Mucosa of stomach (tissue), 1 donor: ENCODE measurements around the gene SLIT3.

ENCODE experiments used
- H3K27me3 ChIP-seq: one replicate; pipeline ENCODE4 v1.7.0; 2013; ENCODE audit warnings: mild to moderate bottlenecking, low read length; ENCODE audit not compliant: control insufficient read depth, insufficient read depth
- H3K36me3 ChIP-seq: one replicate; pipeline ENCODE4 v1.7.0; 2013; ENCODE audit warnings: low read length; ENCODE audit not compliant: control insufficient read depth, insufficient read depth
- H3K4me1 ChIP-seq: one replicate; pipeline ENCODE4 v1.7.0; 2013; ENCODE audit warnings: mild to moderate bottlenecking, low read length; ENCODE audit not compliant: control insufficient read depth, insufficient read depth
- H3K4me3 ChIP-seq: one replicate; pipeline ENCODE4 v1.7.0; 2013; ENCODE audit warnings: low read length
- H3K9ac ChIP-seq: one replicate; pipeline ENCODE4 v1.7.0; 2013; ENCODE audit warnings: mild to moderate bottlenecking, low read length, moderate library complexity
- H3K9me3 ChIP-seq: one replicate; pipeline ENCODE4 v1.7.0; 2013; ENCODE audit warnings: mild to moderate bottlenecking, low read length, moderate library complexity; ENCODE audit not compliant: control insufficient read depth
- donor health status: Pancreatic carcinoma.

Gene SLIT3

GRCh38 chr5:169178274-169178673, 122.7 kb downstream of the SLIT3 start:
- Histone ChIP-seq H3K36me3 (no peaks in the 10 kb centered on the region), H3K9ac (no peak overlapping the region), H3K27me3 (no peaks in the 10 kb centered on the region), H3K4me3 (no peak overlapping the region), H3K9me3 (no peaks in the 10 kb centered on the region), H3K4me1 (peaks cover 6% of the 10 kb centered on the region)

- H3K36me3 ChIP-seq, result no peaks in the 10 kb centered on the region
- peaks cover 6% of the 10 kb centered on the region for H3K4me1 ChIP-seq
- no peak overlapping the region for H3K9ac ChIP-seq
- no peaks in the 10 kb centered on the region for H3K9me3 ChIP-seq
- no peaks in the 10 kb centered on the region for H3K27me3 ChIP-seq
- H3K4me3 ChIP-seq, result no peak overlapping the region
These were observed 123.9 kb downstream of the SLIT3 start for GRCh38 chr5:169176709-169177694.

- Histone ChIP-seq H3K27me3 (no peaks in the 10 kb centered on the region), H3K36me3 (no peaks in the 10 kb centered on the region), H3K9ac (no peak overlapping the region), H3K4me1 (peaks cover 6% of the 10 kb centered on the region), H3K4me3 (no peak overlapping the region), H3K9me3 (no peaks in the 10 kb centered on the region)
These were observed 125.2 kb downstream of the SLIT3 start for GRCh38 chr5:169175733-169176132.

DNA sequence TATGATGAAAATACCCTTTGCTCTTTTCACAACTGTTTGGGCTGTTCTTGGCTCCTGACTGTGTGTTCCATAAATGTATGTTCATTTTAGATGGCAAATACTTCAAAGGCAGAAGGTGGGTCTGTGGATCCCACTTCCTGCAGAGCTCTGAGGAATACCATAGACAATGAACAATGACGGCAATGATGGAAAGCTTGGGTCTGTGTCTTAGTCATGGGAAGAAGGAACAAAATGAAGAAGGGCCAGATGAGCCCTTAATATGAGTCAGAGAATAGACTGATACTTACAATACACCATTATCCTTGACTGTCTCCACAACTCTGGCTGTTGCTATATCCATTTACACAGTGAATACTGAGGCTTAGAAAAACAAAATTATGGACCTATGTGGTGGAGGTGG, 126.0 kb downstream of the SLIT3 start:
- H3K27me3 ChIP-seq, result no peaks in the 10 kb centered on the region
- H3K4me3 ChIP-seq, result no peak overlapping the region
- H3K36me3 ChIP-seq, result no peaks in the 10 kb centered on the region
- H3K9ac ChIP-seq, result no peak overlapping the region
- no peaks in the 10 kb centered on the region for H3K9me3 ChIP-seq
- peaks cover 6% of the 10 kb centered on the region for H3K4me1 ChIP-seq

DNA sequence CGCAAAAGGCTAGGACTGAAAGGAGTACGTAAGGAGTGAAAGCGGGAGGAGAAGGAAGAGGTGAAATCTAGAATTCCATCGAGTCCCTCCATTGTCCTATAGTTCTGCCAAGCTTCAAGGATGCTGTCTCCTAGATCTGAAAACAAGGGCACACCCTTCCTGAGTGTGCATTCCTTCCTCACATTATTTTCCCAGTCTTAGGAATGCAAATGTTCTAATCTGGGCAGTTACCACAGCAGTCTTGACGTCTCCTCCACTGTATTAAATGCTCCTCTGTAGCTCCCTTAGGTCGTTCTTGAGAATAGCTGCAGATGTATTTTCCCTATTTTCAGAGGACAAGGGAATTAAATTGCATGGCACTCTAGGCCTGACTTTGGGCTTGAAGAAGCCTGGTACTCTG, 127.6 kb downstream of the SLIT3 start:
- Histone ChIP-seq H3K36me3 (no peaks in the 10 kb centered on the region), H3K9me3 (no peaks in the 10 kb centered on the region), H3K4me1 (peaks cover 6% of the 10 kb centered on the region), H3K27me3 (no peaks in the 10 kb centered on the region), H3K9ac (no peak overlapping the region), H3K4me3 (no peak overlapping the region)

DNA sequence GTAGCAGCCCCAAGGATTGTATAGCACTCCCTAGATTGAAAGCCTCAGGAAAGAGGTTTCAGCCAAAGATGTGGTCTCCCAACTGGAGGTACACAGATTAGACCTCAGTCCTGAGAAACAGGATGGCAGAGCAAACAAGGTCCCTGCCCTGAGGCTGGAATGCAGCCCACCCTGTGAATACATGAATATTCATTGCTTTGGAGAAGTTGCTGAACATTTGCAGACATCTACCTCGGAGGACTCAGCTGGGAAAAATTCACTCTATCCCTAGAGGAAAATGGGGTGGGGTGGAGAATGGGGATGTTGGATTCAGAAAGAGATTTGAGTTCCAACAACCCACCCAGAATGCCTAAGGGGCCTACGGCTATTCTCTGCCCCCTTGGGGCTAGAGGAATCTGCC, 129.4 kb downstream of the SLIT3 start:
- Histone ChIP-seq H3K9ac (no peak overlapping the region), H3K9me3 (no peaks in the 10 kb centered on the region), H3K4me3 (no peak overlapping the region), H3K27me3 (no peaks in the 10 kb centered on the region), H3K4me1 (peaks cover 1% of the 10 kb centered on the region), H3K36me3 (no peaks in the 10 kb centered on the region)

GRCh38 chr5:169169783-169170182, 131.2 kb downstream of the SLIT3 start:
- H3K9ac ChIP-seq, result no peak overlapping the region
- no peaks in the 10 kb centered on the region for H3K36me3 ChIP-seq
- H3K9me3 ChIP-seq, result no peaks in the 10 kb centered on the region
- no peak overlapping the region for H3K4me3 ChIP-seq
- peaks cover 1% of the 10 kb centered on the region for H3K4me1 ChIP-seq
- H3K27me3 ChIP-seq, result no peaks in the 10 kb centered on the region

- no peak overlapping the region for H3K9ac ChIP-seq
- H3K36me3 ChIP-seq, result no peaks in the 10 kb centered on the region
- H3K9me3 ChIP-seq, result no peaks in the 10 kb centered on the region
- no peaks in the 10 kb centered on the region for H3K27me3 ChIP-seq
- H3K4me3 ChIP-seq, result no peak overlapping the region
- peaks cover 6% of the 10 kb centered on the region for H3K4me1 ChIP-seq
These were observed 132.7 kb downstream of the SLIT3 start for GRCh38 chr5:169168280-169168679.

GRCh38 chr5:169166078-169166477, 134.9 kb downstream of the SLIT3 start:
- Histone ChIP-seq H3K9ac (no peak overlapping the region), H3K27me3 (no peaks in the 10 kb centered on the region), H3K4me1 (peaks cover 22% of the 10 kb centered on the region), H3K4me3 (no peak overlapping the region), H3K9me3 (no peaks in the 10 kb centered on the region), H3K36me3 (no peaks in the 10 kb centered on the region)

- Histone ChIP-seq H3K9me3 (no peaks in the 10 kb centered on the region), H3K36me3 (no peaks in the 10 kb centered on the region), H3K4me3 (no peak overlapping the region), H3K4me1 (peaks cover 30% of the 10 kb centered on the region), H3K27me3 (no peaks in the 10 kb centered on the region), H3K9ac (no peak overlapping the region)
These were observed 135.9 kb downstream of the SLIT3 start for GRCh38 chr5:169165052-169165451.

DNA sequence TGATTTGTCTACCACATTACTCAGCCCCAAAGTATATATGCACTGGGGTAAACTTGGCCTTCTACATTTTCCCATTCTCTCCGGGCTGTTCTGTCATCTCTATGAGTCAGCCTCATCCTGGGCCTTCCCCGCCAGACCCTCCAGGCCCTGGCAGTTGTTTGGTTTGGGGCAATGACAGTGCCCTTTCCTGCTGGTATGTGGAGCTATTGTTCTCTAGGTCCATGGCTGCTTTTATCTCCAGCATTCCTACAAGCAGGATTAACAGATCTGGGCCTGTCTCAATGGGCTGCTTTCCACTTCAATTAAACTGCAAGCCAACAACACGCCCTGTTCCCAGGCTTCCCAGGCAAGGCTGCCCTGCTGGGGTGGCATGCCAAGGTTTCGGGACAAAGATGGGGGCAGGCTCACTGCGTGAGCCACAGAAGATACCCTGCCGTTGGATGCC, 136.4 kb downstream of the SLIT3 start:
- Histone ChIP-seq H3K4me1 (peaks cover 30% of the 10 kb centered on the region), H3K36me3 (no peaks in the 10 kb centered on the region), H3K9ac (no peak overlapping the region), H3K9me3 (no peaks in the 10 kb centered on the region), H3K4me3 (no peak overlapping the region), H3K27me3 (no peaks in the 10 kb centered on the region)

- Histone ChIP-seq H3K9ac (no peak overlapping the region), H3K27me3 (no peaks in the 10 kb centered on the region), H3K4me3 (no peak overlapping the region), H3K4me1 (peaks cover 30% of the 10 kb centered on the region), H3K9me3 (no peaks in the 10 kb centered on the region), H3K36me3 (no peaks in the 10 kb centered on the region)
These were observed 138.5 kb downstream of the SLIT3 start for GRCh38 chr5:169162407-169162806.
